ENCODE measurements around the gene TAGLN2.
A peak's percentile ranks its signal among the peaks of the same experiment; 100 is the strongest.

Gene TAGLN2

DNA sequence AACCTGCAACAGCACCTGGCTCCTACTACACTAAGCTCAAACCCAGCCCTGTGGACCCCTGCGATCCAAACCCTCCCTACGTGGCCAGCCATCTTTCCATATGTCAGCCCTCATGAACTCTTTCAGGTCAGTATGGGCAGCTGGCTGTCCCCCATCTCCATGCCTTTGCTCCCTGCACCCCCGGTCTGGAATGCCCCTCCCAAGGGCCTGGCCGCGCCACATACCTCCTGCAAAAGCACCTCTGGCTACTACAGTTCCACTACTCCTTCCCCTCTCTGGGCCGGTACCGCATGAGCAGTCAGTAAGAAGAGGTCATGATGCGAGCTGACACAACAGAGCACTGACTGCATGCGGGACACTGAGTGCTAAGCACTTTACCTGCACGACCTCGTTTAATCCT, 10.0 kb upstream of the TAGLN2 start:
- DNase-seq (ENCODE audit: low read depth) = no peak

DNA sequence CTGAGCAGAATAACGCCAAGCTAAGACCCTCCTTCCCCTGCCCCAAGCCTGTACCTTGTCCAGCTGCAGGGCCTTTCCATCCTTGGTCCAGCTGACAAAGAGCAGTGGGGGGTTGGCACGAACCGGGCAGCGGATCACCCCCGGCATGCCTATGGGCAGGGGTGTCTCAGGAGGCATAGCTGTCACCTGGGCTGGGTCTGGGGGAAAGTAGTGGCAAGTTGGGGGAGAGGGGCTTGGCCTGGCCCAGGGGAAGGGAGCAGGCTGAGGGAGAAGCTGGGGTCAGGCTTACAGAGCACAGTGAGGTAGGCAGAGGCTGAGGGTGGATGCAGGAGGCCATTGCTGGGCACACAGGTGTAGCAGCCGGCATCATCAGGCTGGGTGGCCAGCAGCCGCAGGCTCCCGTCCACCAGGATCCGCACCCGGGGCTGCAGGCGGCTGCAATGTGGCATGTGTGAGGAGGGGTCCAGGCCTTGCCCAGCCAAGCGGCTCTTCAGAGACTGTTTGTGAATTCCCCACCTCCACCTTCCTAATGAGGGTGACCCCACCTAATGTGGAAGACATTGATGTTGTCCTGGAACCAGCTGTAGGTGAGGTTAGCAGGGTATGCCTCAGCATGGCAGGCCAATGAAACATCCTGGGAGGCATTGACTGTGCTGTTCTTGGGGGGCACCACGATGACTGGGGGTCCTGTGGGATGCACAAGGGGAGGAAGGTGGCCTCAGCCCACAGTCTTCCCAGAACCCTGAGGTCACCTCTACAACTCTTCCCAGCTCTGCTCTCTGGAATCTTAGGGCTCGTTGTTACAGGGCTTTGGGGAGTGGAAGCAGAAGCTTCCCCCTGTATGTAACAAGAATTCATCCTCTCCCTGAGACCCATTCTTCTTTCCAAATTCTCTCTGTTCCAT, 9.1 kb upstream of the TAGLN2 start:
- DNase-seq (ENCODE audit: low read depth) = no peak

DNA sequence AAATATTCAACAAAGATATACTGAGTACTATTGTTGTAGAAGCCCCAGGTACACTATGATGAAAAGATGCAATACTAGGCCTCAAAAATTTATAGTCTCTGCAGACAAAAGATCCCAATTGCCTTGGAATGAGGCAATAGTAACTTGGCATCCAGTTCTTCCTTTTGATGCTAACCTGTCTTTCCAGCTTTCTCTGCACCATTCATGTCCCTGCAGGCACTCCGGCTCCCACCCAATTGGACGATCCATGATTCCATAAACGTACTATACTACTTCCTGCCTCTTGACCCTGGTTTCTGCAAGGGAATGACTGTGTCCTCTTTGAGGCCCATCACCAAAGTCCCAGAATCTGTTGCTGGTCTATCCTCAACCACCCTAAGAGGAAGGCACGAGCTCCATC, 8.0 kb upstream of the TAGLN2 start:
- DNase-seq (ENCODE audit: low read depth) = no peak

DNA sequence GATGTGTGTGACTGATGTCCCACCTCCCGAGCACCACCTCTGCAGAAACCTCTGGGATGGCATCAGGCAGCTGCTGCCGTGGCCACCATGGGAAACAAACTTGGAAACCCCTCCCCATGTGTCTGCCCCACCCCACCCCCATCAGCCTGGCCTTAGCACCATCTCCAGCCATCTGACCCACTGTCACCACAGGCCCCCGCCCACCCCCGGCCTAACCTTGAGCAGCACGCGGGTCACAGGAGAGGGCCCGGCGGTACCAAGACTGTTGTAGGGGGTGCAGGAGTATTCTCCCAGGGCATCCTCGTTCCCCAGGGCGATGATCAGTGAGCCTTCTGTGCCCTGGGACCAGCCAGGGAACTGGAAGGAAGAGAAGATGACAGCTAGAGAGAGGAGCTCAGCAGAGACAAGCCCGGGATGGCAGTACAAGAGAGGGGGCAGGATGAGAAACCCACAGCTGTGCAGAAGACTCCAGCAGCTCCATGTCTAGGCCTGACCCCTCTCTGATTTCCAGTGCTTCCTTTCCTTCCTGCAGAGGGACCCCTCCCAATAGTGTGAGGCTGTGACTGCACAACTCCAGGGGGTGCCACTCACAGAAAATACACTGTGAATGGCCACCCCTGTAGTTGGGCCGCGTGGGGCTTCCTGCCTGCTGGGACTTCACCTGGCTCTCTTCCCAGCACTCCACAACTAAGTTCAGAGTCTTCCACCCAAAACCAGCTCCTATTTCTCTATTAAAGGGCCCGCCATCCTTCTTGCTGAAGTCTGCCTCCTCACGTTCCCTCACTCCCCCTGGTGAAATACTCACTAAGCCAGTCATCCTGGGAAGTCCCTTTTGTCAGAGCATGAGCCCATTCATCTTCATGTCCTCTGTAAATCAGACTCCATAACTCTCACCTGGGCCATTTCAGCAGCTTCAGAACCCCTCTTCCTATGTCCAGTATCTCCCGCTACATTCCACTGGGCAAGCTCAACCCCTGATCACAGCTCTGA, 7.3 kb upstream of the TAGLN2 start:
- no peak for DNase-seq (ENCODE audit: low read depth)

DNA sequence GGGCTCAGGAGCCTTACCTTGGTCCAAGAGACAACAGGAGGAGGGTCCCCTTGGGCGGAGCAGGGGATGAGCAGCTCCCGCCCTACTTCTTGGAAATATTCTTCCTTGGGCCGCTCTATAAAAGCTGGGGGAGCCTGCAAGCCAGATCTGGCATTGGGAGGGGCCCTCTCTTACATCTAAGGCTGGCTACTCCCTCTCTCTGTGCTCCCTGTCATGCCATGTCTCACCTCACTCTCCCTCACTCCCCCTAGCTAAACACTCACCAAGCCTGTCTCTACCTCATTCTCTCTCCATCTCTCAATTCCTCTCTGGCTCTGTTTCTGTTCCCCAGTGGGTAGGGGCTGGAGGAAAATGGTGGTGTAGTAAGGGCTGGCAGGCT, 6.5 kb upstream of the TAGLN2 start:
- DNase-seq (ENCODE audit: low read depth) = no peak

DNA sequence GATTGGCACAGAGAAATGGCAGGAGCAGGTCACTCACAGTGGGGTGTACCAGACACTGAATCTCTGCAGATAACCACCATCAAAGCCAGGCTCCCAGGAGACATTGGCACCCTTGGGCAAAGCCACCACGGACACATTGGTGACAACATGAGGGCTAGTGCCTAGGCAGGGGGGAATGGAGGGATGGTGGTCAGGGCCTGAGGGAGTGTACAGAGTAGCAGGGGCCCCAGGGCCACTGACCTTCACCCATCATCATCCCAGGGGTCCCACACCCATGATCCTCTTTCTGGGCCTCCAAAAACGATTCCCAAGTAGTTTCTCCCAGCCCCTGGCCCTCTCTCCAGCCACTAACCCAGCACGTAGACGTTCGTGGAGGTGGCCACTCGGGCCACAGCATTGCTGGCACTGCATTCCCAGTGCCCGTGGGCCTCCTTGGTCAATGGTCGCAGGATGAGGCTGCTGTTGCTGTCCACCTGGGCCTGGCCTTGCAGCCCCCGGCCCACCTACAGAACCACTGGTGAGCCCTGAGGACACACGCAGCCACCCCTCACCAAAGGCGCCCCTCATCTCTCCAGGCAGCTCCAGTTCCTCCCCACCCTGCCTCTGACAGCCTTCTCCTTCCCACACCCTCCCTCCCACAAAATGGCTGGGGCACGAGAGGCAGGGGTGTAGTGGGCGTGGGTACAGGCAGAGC, 5.9 kb upstream of the TAGLN2 start:
- DNase-seq (ENCODE audit: low read depth) = no peak

DNA sequence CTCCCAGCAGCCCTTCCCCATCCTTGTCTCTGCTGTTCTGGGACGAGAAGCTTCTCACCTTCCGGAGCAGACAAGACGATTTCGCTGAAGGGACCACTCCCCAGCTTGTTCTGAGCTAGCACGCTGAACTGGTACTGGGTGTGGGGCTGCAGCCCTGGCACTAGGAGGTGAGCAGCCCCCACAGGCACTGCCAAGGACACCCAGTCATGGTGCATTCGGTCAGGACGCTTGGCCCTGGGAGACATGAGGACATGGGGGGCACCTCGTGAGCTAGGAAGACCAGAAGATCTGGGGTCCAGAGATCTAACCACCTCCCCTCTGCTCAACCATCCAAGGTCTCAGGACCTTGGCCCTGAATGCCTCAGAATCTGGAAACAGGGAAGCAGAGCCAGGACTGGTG, 5.3 kb upstream of the TAGLN2 start:
- DNase-seq (ENCODE audit: low read depth) = no peak

DNA sequence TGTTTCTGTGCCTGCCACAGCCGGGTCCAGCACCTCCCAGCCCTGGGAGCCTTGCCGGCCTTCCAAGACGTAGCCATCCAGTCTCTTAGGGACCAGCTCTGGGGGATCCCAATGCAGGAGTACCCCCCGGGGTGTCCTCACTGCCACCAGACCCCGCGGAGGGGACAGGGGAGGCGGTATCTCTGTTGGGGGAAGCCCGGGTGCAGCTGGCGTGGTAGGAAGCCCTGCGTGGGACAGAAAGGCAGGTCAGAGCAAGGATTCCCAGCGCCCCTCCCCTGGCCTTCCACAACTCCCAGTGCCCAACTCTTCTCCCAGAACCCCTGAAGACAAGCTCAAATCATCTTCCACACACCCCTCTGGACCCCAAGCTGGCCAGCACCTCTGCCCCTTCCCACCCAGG, 4.9 kb upstream of the TAGLN2 start:
- DNase-seq (ENCODE audit: low read depth) = no peak

DNA sequence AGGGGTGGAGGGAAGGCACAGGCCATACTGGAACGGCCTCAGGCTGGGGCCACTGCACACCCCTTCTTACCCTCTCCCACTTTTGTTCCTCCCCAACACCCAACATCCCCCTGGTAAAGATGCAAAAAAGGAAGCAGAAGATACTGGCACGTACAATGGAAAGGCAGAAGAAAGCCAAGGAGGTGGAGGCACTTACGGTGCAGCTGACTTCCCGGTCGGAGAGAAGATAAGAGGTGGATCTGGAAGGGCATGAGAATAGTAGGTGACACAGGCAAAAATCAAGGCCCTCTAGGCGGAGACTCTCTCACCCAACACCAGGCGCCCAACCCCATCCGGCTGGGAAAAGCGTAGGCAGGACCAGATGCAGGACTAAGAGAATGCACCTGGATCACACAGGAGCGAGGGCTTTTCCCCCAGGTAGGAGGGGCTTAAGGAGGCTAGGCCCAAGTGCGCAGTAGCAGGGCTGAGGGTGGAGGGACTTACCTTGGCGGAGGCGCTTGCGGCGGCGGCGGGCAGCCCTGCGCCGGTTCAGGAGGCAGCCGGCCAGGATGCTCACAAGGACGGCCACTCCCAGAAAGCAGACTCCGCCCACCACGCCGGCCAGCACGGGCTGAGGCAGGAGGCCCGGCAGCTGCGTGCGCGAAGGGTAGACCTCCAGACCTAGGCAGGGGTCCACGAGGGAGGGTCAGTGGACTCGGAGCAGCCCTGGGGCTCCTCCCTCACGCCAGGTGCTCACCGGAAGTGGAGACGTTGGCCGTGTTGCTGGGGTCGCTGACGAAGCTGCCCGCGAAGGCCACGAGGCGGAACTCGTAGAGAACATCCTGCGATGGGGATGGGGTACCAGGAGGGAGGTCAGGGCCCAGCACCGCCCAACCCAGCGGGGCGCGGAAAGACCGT, 4.1 kb upstream of the TAGLN2 start:
- DNase-seq (ENCODE audit: low read depth) = no peak

DNA sequence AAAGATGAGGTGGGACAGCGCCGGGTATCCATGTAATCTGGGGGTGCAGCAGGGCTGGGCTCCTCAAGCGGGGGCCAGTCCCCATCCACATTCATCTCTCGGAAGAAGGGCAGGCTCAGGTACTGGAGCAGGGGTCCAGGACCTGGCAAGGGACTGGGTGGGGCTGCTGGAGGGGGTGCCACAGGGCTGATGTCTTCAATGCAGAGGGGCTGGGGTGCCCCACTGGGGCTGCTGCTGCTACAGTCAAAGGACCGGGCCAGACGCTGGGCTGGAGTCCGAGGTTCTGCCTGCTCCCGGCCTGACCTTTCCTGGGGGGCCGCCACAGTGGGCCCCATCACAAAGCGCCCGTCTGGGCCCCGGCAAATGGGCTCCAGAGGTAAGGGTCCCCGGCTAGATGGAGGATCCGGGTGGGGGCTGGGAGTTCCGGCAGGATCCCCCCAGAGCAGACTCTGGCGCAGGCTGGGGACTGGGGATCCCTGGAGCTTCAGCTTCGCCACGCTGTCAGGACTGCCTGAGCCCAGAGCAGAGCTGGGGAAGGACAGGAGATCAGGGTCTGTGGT, 3.3 kb upstream of the TAGLN2 start:
- DNase-seq (ENCODE audit: low read depth) = no peak

DNA sequence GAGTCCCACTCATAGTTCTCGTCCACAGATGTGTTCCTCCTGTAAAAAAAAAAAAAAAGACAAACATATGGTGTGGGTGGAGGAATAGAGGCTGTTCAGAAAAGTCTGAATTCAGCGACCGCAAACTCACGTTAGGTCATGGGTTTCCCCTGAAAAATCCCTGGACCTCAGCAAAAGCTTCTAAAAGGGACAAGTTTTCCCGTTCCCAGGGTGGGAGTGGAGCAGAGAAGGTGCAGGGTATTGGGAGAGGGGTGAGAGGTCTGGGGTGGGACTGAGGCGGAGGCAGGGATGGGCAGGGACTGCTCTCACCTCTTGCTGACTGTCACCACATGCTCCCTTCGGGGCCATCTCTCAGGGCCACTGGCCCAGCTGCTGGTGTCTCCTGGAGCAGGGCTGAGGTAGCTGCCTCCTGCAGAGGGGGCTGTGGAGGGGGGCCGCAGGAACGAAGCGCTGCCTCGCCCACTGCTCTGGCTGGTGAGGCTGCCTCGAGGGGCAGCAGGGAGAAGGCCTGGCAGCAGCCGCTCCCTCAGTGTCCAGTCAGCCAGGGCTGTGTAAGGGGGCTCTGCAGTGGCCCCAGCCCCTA, 2.6 kb upstream of the TAGLN2 start:
- no peak for DNase-seq (ENCODE audit: low read depth)

DNA sequence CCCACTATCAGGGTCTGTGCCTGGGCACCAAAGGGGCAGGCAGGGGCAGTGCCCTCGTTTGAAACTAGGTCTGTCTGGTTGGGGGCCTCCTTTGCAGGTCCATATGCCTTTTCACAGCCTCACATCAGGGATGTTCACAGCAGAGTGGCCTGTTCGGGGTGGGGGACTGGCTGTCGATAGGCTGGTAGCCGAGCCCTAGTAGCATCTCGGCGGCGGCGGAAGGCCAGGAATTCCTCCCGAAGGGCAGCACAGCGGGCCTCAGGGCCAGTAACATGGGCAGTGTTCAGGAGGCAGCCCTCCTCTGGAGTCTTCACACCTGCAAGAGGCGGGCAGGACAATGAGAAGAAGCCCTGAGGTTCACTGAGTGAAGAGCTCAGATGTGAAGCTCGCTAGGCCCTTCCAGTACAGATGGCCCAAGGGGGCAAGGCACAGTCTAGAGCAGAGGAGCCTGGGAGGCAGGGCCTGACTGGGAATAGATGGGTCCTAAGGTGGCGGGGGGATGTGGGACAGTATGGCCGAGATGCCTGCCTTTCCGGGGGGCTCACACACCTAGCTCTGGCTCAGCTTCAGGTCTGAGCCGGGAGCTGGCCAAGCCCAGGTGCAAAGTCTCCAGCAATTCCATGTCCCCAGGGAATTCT, 2.0 kb upstream of the TAGLN2 start:
- no peak for DNase-seq (ENCODE audit: low read depth)

DNA sequence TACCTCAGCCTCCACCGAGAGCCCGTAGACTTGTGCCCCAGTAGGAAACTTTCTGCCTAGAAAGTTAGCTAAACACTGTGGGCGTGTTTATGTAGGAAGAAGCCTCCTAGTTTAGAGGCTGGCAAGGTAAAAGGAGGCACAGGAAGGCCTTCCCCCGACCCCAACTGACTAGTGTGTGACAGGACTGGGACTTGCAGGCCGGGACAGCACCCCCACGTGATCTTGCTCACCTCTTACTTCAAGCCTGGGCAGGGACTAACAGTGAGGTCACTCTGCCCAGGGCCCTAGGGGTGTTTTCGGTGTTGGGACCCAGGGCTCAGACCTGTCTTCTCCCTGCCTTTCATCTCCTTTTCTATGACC, 392 bp upstream of the TAGLN2 start:
- DNase-seq (ENCODE audit: low read depth) = no peak

DNA sequence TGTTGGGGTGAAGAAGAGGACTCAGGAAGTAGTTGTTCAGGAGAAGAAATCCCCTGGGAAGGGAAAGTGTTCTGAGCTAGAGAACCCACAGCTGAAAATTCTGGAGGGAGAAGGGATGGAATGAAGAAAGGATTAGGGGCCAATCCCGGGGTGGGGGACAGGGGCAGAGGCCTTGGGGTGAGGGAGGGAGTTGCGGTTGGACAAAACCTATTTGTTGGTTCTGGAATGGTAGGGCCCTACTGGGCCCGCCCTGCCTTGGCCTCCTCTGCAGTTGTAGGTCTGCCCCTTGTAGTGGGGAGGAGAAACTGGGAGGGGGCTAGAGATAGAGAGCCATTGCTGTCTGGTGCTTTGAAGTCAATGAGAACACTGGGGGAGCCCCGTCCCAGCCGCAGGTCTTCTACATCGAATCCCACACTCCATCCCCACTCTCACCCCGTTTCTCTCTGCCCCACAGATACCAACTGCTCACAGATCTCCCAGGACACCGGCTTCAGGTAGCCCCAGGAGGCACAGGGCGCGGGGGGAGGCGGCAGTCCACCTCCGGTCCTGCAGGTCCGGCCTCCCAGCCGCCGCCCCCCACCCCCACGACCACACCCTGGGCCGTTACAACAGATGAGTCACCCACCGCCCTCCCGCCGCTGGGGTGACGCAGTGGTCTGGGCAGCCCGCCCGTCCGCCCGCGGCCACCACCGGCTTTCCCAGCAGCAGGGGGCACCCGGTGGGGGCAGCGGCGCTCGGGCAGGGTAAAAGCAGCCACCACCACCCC, 1.1 kb downstream of the TAGLN2 start:
- no peak for DNase-seq (ENCODE audit: low read depth)

DNA sequence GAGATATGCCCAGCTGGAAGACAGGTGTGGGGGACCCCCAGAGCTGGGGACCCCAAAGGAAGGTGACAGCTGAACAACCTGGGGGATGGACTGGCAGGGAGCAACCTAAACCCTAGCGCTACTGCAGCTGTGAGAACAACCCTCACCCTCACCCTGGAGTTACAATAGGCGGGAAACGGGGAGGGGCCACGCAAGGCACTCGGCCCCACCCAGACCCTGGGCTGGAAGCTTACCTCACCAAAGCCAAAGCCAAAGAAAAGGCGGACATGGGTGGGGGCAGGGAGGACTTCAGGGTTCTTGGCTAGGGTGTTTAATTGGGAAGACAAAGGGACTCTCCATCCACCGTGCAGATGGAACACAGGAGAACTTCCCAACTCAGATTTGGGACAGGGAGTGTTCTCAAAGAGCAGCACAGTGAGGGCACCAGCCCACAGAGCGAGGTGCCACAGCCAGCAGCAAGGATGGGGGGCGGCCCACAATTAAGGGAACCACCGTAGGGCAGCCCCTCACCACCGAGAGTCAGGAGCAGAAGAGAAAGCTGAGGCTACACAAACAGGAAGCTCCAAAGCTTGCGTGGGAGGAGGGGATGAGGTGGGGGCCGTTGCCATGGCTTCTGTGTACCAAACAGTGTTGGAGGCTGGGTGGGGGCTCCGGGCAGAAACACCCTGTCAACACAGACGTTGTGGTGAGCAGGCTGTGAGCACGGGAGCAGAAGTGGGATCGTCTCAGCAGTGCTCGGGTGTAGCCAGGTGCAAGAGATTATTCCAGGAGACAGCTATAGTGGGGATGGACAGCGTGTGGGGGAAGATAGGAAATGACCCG, 1.9 kb downstream of the TAGLN2 start:
- peak; percentile 69 for DNase-seq (ENCODE audit: low read depth)

DNA sequence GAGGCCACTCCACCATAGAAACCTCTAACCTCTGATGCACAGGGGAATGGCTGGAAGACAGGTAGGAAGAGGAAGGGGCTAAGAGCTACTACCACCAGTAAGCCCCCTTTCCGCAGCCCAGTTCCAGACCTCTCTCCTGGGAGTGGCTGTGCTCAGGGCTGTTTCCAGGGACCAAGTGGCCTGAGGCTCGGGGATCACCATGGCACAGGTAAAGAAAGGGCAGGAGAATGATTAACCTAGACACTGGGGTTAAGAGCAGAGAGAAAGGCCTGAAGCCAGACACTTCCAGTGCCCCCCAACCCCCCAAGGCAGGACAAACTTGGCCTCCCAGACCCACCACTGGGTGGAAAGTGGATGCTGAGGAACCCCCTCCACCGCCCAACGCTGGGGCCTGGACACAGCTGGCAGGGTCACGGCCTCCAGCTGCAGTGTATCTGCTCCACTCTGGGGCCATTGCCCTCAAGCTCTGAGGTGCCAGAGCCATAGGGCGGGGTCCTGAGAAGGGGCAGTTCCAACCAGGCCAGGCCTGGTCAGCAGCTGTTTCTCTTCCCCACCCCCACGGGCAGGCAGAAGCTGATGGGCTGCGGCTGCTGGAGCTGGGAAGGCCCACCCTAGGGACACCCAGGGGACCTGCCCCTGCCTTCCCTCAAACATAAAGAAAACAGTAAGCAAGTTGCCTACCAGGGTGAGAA, 2.6 kb downstream of the TAGLN2 start:
- DNase-seq (ENCODE audit: low read depth) = no peak

DNA sequence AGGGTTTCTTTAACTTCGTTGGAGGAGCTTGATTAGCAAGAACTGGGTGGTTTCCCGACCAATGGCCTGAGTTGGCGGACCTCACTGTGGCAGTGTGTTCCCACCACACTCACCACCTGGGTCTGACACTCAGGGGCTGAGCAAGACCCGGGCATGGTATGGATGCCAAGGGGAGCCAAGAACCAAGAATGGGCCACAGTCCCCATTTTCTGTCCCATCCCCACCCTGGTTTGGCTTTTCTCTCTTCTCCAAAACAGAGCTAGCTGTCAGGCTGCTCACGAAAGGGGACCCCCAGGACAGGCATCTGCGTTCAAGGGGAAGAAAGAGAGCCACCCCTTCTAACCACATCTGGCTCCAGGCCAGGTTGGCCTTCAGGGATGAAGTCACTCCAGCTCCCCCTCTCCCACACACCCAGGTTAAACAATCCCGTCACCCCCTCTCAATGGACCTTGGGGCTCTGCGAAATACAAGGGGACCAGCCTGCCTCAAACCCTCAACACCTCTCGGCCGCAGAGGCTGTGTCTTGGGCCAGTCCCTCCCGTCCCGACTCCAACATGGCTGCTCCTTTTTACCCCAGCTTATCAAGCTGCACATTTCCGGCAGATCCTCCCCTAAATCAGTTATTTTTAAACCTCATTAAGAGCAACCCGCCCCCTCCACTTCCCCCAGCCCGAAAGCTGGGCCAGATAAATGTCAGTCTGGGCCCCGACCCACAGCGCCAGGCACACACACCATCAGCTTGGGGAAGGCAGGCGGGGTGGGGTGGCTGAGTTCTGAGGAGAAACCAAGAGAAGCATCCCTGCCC, 3.4 kb downstream of the TAGLN2 start:
- DNase-seq (ENCODE audit: low read depth) = no peak

Measured in CMK (cell line).